NCI-H2171 treated with DMSO at 0.1 percent for 48 hours (cell line): ENCODE data around the gene SYNGR4.
"Not testable (repeated sequence)": the region's sequence is repeated elsewhere in the genome, so short reads cannot be mapped to it uniquely, and the experiment has no call there.

Experiments
- DNase-seq: peaks from one replicate; lab custom pipeline; 2025; lab: John Stamatoyannopoulos, UW

SYNGR4 gene

GRCh38 chr19:48363810-48364597 lies at the start of gene SYNGR4, which contains the start of gene TMEM143:
Gene SYNGR4, plus strand, starts transcription at chr19:48364367. Its CDS starts 1,476 bp downstream, at chr19:48365843.
Gene TMEM143, minus strand, starts transcription at chr19:48363940. Its CDS starts 20 bp downstream, at chr19:48363920.
- DNase-seq: peak; percentile 100

GRCh38 chr19:48315712-48316111 lies 48.5 kb upstream of the SYNGR4 start:
- DNase-seq: no peak

GRCh38 chr19:48317708-48317960 lies 46.5 kb upstream of the SYNGR4 start:
- DNase-seq: not testable (repeated sequence)

- no peak for DNase-seq
These were observed 45.7 kb upstream of the SYNGR4 start for GRCh38 chr19:48318286-48318987.

- peak; percentile 52 for DNase-seq
These were observed 44.3 kb upstream of the SYNGR4 start for GRCh38 chr19:48319647-48320541.

GRCh38 chr19:48321372-48321621 lies 42.9 kb upstream of the SYNGR4 start:
- peak; percentile 96 for DNase-seq

GRCh38 chr19:48321622-48322591 lies 42.3 kb upstream of the SYNGR4 start:
- DNase-seq: peak; percentile 93

GRCh38 chr19:48325265-48325910 lies 38.8 kb upstream of the SYNGR4 start, which contains the start of gene EMP3:
Gene EMP3, plus strand, starts transcription at chr19:48325552. Its CDS starts 1,293 bp downstream, at chr19:48326845.
- peak; percentile 51 for DNase-seq

GRCh38 chr19:48329167-48329891 lies 34.8 kb upstream of the SYNGR4 start:
- peak; percentile 45 for DNase-seq

- peak; percentile 96 for DNase-seq
These were observed 34.0 kb upstream of the SYNGR4 start for GRCh38 chr19:48330012-48330681.

GRCh38 chr19:48332351-48332661 lies 31.9 kb upstream of the SYNGR4 start:
- DNase-seq: no peak

- peak; percentile 100 for DNase-seq
These were observed 31.3 kb upstream of the SYNGR4 start for GRCh38 chr19:48332662-48333466.

- DNase-seq: peak; percentile 91
These were observed 30.4 kb upstream of the SYNGR4 start for GRCh38 chr19:48333467-48334384.

- DNase-seq: no peak
These were observed 25.9 kb upstream of the SYNGR4 start for GRCh38 chr19:48338253-48338755.

- no peak for DNase-seq
These were observed 25.2 kb upstream of the SYNGR4 start for GRCh38 chr19:48338802-48339503.

- DNase-seq: peak; percentile 99
These were observed 23.2 kb upstream of the SYNGR4 start for GRCh38 chr19:48340995-48341394.
